Anterior cingulate cortex (tissue), 58 donors: ENCODE measurements around the gene DEAF1.

Experiments used
- DNase-seq, 58 donors: peaks; one replicate each; lab custom pipeline; 2025; lab: John Stamatoyannopoulos, UW

Gene DEAF1

DNA sequence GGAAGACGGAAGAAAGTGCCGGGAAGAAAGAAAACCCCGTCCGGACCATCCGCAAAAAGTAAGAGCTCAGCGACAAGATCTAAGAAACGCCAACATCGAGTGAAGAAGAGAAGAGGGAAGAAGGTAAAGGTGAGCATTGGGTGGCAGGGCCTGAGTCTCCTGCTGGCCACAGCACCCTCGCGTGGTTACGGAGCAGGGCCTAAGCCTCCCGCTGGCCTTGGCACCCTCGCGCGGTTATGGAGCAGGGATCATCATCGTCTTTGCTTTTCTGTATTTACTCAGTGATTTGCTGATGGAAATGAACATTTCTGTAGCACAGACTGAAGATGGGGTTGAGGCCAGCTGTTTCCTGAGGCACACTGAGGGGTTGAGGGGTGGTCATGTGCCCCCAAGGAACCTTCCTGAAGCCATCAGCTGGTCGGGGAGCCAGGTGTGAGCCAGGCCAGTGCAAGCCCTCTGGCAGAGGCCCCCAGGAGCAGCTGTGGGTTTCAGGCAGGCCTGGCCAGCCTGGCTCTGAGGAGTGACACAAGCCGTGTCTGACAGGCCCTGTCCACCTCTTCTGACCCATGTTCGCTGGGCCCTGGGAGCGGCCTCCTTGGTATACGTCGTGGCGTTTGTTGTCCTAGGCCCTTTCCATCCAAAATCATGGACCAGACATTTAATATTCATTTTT, 93.3 kb downstream of the DEAF1 start:
- no peak for DNase-seq

DNA sequence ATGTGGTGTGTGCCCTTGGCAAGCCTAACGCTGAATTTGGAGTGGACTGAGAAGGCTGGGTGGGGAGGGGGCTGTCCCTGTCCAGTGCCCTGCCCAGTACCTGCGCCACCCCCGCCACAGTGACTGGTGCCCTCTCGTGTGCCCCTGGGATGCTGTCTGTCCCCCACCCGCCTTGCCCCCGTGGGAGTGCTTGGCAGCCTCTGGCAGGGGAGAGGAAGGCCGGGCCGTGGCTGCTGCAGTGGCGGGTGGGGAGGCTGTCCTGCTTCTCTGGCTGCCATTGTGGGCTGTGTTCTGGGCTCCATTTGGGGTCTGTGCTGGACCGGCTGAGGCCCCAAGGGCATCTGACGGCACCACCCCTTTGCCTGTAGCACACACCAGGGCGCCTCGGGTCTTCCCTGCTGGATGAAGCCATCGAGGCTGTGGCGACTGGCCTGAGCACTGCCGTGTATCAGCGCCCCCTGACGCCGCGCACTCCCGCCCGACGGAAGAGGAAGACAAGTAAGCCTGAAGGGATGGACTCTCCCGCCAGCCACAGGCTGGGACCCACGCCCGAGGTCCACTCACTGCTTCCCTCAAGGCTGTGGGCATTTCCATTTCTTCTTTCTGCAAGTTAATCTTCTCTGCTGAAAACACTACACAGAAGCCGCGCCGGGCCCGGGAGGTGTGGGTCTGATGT, 96.9 kb downstream of the DEAF1 start:
- DNase-seq = no peak

DNA sequence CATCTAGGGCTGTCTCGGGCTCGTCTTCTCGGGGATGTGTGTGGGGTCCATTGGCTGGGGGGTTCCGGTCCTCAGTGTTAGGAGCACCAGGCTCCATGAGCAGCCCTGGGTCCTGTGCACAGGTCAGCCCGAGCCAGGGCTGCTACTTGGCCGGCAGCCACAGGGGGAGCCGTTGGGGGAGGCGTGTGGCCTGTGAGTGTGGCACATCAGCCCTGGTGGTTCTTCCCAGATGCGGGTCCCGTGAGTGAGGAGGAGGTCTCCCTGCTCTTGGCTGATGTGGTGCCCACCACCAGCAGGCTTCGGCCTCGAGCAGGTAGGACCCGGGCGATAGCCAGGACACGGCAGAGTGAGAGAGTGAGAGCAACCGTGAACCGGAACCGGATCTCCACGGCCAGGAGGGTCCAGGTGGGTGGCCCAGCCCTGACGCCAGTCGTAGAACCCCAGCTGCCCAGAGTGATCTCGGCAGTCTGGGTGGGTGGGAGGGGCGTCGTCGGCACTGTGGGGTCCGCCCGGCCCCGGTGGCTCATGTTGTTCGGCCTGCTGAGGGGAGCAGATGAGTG, 97.8 kb downstream of the DEAF1 start:
- DNase-seq = no peak

GRCh38 chr11:596374-596773, 98.6 kb downstream of the DEAF1 start:
- DNase-seq = no peak

GRCh38 chr11:595400-595799, 99.6 kb downstream of the DEAF1 start:
- no peak for DNase-seq
